Measurements from ENCODE around the gene DOK6.

The DOK6 gene

DNA sequence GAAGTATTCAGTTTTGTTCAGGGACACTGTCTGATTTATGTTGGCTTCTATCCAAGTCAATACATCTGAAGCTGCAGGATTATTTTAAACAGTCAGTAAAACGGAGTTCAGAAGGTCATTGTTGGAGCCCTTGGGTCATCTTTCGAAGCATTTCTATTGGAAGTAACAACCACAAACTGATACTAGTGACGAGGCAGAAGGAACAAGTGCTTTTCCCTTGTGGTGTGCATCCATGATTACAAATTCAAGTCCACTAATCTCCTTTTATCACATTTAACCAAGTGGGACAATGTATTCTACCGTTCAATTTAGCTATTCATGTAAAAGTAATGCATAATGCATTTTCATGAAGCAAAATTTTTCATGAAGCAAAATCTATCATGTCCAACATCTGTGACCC is 470.0 kb downstream of the DOK6 start:
- H3K36me3 ChIP-seq (replicated peaks in 1 of 2; ENCODE audit: control insufficient read depth in 2 of 2, insufficient read depth in 2 of 2, low read length in 2 of 2), result no peaks in the 10 kb centered on the region
- DNase-seq (ENCODE audit: low spot score), result no peak
- H3K4me2 ChIP-seq (ENCODE audit: insufficient read depth, low read length, poor library complexity, severe bottlenecking), result no peak overlapping the region
- no peaks in the 10 kb centered on the region for H3K27me3 ChIP-seq (ENCODE audit: control insufficient read depth in 3 of 3, insufficient read depth in 3 of 3, low read depth in 1 of 3, low read length in 3 of 3)
- H2BK5ac ChIP-seq (ENCODE audit: low read length), result no peak overlapping the region
- H3K9me3 ChIP-seq (replicated peaks in 1 of 2; ENCODE audit: control insufficient read depth in 2 of 2, insufficient read depth in 1 of 2, low read depth in 1 of 2, low read length in 2 of 2), result no peaks in the 10 kb centered on the region
- H2BK15ac ChIP-seq (ENCODE audit: low read length), result no peak overlapping the region
- no peak overlapping the region for H3K27ac ChIP-seq (replicated peaks; ENCODE audit: low read length)
- H2AK5ac ChIP-seq (ENCODE audit: low read depth, low read length), result no peak overlapping the region
- no peak overlapping the region for H3K14ac ChIP-seq (ENCODE audit: low read length)
- no peak overlapping the region for H4K8ac ChIP-seq (ENCODE audit: low read depth, low read length)
- no peak overlapping the region for H3K18ac ChIP-seq (ENCODE audit: low read length)
- H3K4ac ChIP-seq (ENCODE audit: low read length), result no peak overlapping the region
- H3K9ac ChIP-seq (ENCODE audit: low read depth, low read length, poor library complexity), result no peak overlapping the region
- H3K79me1 ChIP-seq (ENCODE audit: low read depth, low read length), result no peaks in the 10 kb centered on the region
- H2BK12ac ChIP-seq (ENCODE audit: low read length), result no peak overlapping the region
- no peak overlapping the region for H3K23ac ChIP-seq (ENCODE audit: low read depth, low read length, poor library complexity)
- H2AFZ ChIP-seq (ENCODE audit: low read length), result peak overlapping the region; percentile 19
- no CpG with 5 or more reads among the region's 4 CpGs for WGBS, 2 donors (ENCODE audit: extremely low coverage in 2 of 2, insufficient read length in 2 of 2, insufficient replicate concordance in 1 of 2)
- H4K91ac ChIP-seq (ENCODE audit: low read depth, low read length, poor library complexity), result no peak overlapping the region
- peaks cover 0 to 3% of the 10 kb centered on the region in 2 donors for H3K4me1 ChIP-seq (ENCODE audit: control insufficient read depth in 2 of 2, insufficient read depth in 1 of 2, low read depth in 1 of 2, low read length in 2 of 2)
- no peak overlapping the region for H3K4me3 ChIP-seq (ENCODE audit: low read length in 2 of 2)
- H2BK120ac ChIP-seq (ENCODE audit: low read depth, low read length), result no peak overlapping the region

- Histone ChIP-seq H3K18ac (ENCODE audit: low read length) (no peak overlapping the region), H3K79me1 (ENCODE audit: low read depth, low read length) (no peaks in the 10 kb centered on the region), H3K27me3 (ENCODE audit: control insufficient read depth in 3 of 3, insufficient read depth in 3 of 3, low read depth in 1 of 3, low read length in 3 of 3) (no peaks in the 10 kb centered on the region), H3K9me3 (replicated peaks in 1 of 2; ENCODE audit: control insufficient read depth in 2 of 2, insufficient read depth in 1 of 2, low read depth in 1 of 2, low read length in 2 of 2) (no peaks in the 10 kb centered on the region), H2AK5ac (ENCODE audit: low read depth, low read length) (no peak overlapping the region), H3K14ac (ENCODE audit: low read length) (no peak overlapping the region), H3K9ac (ENCODE audit: low read depth, low read length, poor library complexity) (no peak overlapping the region), H3K4me2 (ENCODE audit: insufficient read depth, low read length, poor library complexity, severe bottlenecking) (no peak overlapping the region), H2BK12ac (ENCODE audit: low read length) (no peak overlapping the region), H4K91ac (ENCODE audit: low read depth, low read length, poor library complexity) (no peak overlapping the region), H3K27ac (replicated peaks; ENCODE audit: low read length) (no peak overlapping the region), H3K4me1 (ENCODE audit: control insufficient read depth in 2 of 2, insufficient read depth in 1 of 2, low read depth in 1 of 2, low read length in 2 of 2) (peaks cover 0 to 3% of the 10 kb centered on the region in 2 donors), H3K4me3 (ENCODE audit: low read length in 2 of 2) (no peak overlapping the region), H3K4ac (ENCODE audit: low read length) (no peak overlapping the region), H2AFZ (ENCODE audit: low read length) (no peak overlapping the region), H2BK120ac (ENCODE audit: low read depth, low read length) (no peak overlapping the region), H4K8ac (ENCODE audit: low read depth, low read length) (no peak overlapping the region), H2BK5ac (ENCODE audit: low read length) (no peak overlapping the region), H3K36me3 (replicated peaks in 1 of 2; ENCODE audit: control insufficient read depth in 2 of 2, insufficient read depth in 2 of 2, low read length in 2 of 2) (no peaks in the 10 kb centered on the region), H3K23ac (ENCODE audit: low read depth, low read length, poor library complexity) (no peak overlapping the region), H2BK15ac (ENCODE audit: low read length) (no peak overlapping the region)
- no peak for DNase-seq (ENCODE audit: low spot score)
- no CpG with 5 or more reads among the region's 2 CpGs for WGBS, 2 donors (ENCODE audit: extremely low coverage in 2 of 2, insufficient read length in 2 of 2, insufficient replicate concordance in 1 of 2)
Measured at GRCh38 chr18:69871363-69871762, 470.7 kb downstream of the DOK6 start.

DNA sequence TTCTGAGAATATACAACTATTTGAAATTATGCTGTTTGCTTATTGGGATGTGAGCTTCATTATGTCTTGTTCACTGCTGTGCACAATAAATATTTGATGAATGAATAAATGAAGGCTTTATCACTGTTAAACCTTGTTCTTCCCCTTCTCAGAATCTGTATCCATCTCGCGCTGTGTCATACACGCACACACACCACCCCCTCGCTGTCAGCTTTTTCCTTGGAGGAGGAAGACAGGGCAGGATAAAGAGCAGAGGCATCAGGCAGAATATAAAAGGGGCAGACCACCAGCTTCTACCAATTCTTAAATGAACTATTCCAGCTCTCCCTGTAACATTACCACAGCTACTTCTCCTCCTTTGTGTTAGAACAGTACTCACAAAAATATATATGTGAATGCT is 472.0 kb downstream of the DOK6 start:
- WGBS, 2 donors (ENCODE audit: extremely low coverage in 2 of 2, insufficient read length in 2 of 2, insufficient replicate concordance in 1 of 2), result no CpG with 5 or more reads among the region's 4 CpGs
- H3K79me1 ChIP-seq (ENCODE audit: low read depth, low read length), result no peaks in the 10 kb centered on the region
- no peak overlapping the region for H3K23ac ChIP-seq (ENCODE audit: low read depth, low read length, poor library complexity)
- H3K9me3 ChIP-seq (replicated peaks in 1 of 2; ENCODE audit: control insufficient read depth in 2 of 2, insufficient read depth in 1 of 2, low read depth in 1 of 2, low read length in 2 of 2), result no peaks in the 10 kb centered on the region
- H3K4me3 ChIP-seq (ENCODE audit: low read length in 2 of 2), result no peak overlapping the region
- H4K8ac ChIP-seq (ENCODE audit: low read depth, low read length), result no peak overlapping the region
- H3K18ac ChIP-seq (ENCODE audit: low read length), result no peak overlapping the region
- H3K36me3 ChIP-seq (replicated peaks in 1 of 2; ENCODE audit: control insufficient read depth in 2 of 2, insufficient read depth in 2 of 2, low read length in 2 of 2), result no peaks in the 10 kb centered on the region
- no peak overlapping the region for H2AK5ac ChIP-seq (ENCODE audit: low read depth, low read length)
- no peak overlapping the region for H4K91ac ChIP-seq (ENCODE audit: low read depth, low read length, poor library complexity)
- no peak overlapping the region for H3K4me2 ChIP-seq (ENCODE audit: insufficient read depth, low read length, poor library complexity, severe bottlenecking)
- DNase-seq (ENCODE audit: low spot score), result no peak
- peaks cover 0 to 3% of the 10 kb centered on the region in 2 donors for H3K4me1 ChIP-seq (ENCODE audit: control insufficient read depth in 2 of 2, insufficient read depth in 1 of 2, low read depth in 1 of 2, low read length in 2 of 2)
- no peak overlapping the region for H3K9ac ChIP-seq (ENCODE audit: low read depth, low read length, poor library complexity)
- H2BK5ac ChIP-seq (ENCODE audit: low read length), result no peak overlapping the region
- no peak overlapping the region for H2BK12ac ChIP-seq (ENCODE audit: low read length)
- no peak overlapping the region for H3K14ac ChIP-seq (ENCODE audit: low read length)
- H2AFZ ChIP-seq (ENCODE audit: low read length), result no peak overlapping the region
- no peaks in the 10 kb centered on the region for H3K27me3 ChIP-seq (ENCODE audit: control insufficient read depth in 3 of 3, insufficient read depth in 3 of 3, low read depth in 1 of 3, low read length in 3 of 3)
- H2BK120ac ChIP-seq (ENCODE audit: low read depth, low read length), result no peak overlapping the region
- no peak overlapping the region for H3K27ac ChIP-seq (replicated peaks; ENCODE audit: low read length)
- no peak overlapping the region for H2BK15ac ChIP-seq (ENCODE audit: low read length)
- no peak overlapping the region for H3K4ac ChIP-seq (ENCODE audit: low read length)

- H2AFZ ChIP-seq (ENCODE audit: low read length), result peak overlapping the region; percentile 7
- no peaks in the 10 kb centered on the region for H3K79me1 ChIP-seq (ENCODE audit: low read depth, low read length)
- no peak overlapping the region for H3K4me3 ChIP-seq (ENCODE audit: low read length in 2 of 2)
- no peak overlapping the region for H4K8ac ChIP-seq (ENCODE audit: low read depth, low read length)
- H2AK5ac ChIP-seq (ENCODE audit: low read depth, low read length), result no peak overlapping the region
- peaks cover 3 to 5% of the 10 kb centered on the region in 2 donors for H3K4me1 ChIP-seq (ENCODE audit: control insufficient read depth in 2 of 2, insufficient read depth in 1 of 2, low read depth in 1 of 2, low read length in 2 of 2)
- no peak overlapping the region for H3K27ac ChIP-seq (replicated peaks; ENCODE audit: low read length)
- no peak overlapping the region for H4K91ac ChIP-seq (ENCODE audit: low read depth, low read length, poor library complexity)
- H3K27me3 ChIP-seq (ENCODE audit: control insufficient read depth in 3 of 3, insufficient read depth in 3 of 3, low read depth in 1 of 3, low read length in 3 of 3), result no peaks in the 10 kb centered on the region
- no peaks in the 10 kb centered on the region for H3K36me3 ChIP-seq (replicated peaks in 1 of 2; ENCODE audit: control insufficient read depth in 2 of 2, insufficient read depth in 2 of 2, low read length in 2 of 2)
- no peak overlapping the region for H3K4me2 ChIP-seq (ENCODE audit: insufficient read depth, low read length, poor library complexity, severe bottlenecking)
- no peak overlapping the region for H3K18ac ChIP-seq (ENCODE audit: low read length)
- H2BK120ac ChIP-seq (ENCODE audit: low read depth, low read length), result no peak overlapping the region
- H3K9me3 ChIP-seq (replicated peaks in 1 of 2; ENCODE audit: control insufficient read depth in 2 of 2, insufficient read depth in 1 of 2, low read depth in 1 of 2, low read length in 2 of 2), result no peaks in the 10 kb centered on the region
- H3K14ac ChIP-seq (ENCODE audit: low read length), result no peak overlapping the region
- H2BK12ac ChIP-seq (ENCODE audit: low read length), result no peak overlapping the region
- no peak overlapping the region for H3K4ac ChIP-seq (ENCODE audit: low read length)
- DNase-seq (ENCODE audit: low spot score), result no peak
- no CpG with 5 or more reads among the region's 2 CpGs for WGBS, 2 donors (ENCODE audit: extremely low coverage in 2 of 2, insufficient read length in 2 of 2, insufficient replicate concordance in 1 of 2)
- H3K23ac ChIP-seq (ENCODE audit: low read depth, low read length, poor library complexity), result no peak overlapping the region
- H3K9ac ChIP-seq (ENCODE audit: low read depth, low read length, poor library complexity), result no peak overlapping the region
- no peak overlapping the region for H2BK5ac ChIP-seq (ENCODE audit: low read length)
- H2BK15ac ChIP-seq (ENCODE audit: low read length), result no peak overlapping the region
Measured at GRCh38 chr18:69874058-69874457, 473.4 kb downstream of the DOK6 start.
